GM21367 (cell line): Measurements from ENCODE around the gene HYAL2.
"Not testable (repeated sequence)": the region's sequence is repeated elsewhere in the genome, so short reads cannot be mapped to it uniquely, and the experiment has no call there.

Experiments used
- ATAC-seq: cut with Tn5 transposase; IDR thresholded peaks from one replicate; pipeline ENCODE4 v1.9.1; 2021; ENCODE audit not compliant: unreplicated experiment

HYAL2 gene

DNA sequence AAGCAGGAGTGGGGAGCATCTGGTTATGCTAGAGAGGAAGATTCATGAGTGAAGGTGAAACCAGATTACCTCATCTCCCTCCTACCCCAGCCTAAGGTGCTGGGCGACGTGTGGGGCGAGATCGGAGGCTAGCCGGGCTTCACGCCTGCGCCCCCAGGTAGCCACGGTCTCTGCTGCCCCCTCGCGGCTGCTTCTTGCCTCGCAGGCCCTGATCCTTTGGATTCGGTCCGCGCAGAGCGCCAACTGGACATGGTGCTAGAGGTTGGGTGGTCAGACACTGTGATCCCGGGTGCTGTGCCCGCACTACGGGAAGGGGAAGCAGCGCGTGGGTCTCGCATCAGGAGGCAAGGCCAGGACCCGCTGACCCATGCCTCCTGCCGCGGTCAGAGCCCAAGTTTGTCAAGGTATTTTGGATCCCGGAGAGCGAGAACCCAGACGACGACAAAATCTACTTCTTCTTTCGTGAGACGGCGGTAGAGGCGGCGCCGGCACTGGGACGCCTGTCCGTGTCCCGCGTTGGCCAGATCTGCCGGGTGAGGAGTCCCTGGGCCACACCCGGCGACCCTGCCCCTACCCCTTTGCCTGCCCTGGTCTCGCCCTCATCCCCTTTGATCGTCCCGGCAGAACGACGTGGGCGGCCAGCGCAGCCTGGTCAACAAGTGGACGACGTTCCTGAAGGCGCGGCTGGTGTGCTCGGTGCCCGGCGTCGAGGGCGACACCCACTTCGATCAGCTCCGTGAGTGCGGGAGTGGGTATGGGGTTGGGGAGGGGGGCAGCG is 49.4 kb downstream of the HYAL2 start:
- ATAC-seq: no peak

DNA sequence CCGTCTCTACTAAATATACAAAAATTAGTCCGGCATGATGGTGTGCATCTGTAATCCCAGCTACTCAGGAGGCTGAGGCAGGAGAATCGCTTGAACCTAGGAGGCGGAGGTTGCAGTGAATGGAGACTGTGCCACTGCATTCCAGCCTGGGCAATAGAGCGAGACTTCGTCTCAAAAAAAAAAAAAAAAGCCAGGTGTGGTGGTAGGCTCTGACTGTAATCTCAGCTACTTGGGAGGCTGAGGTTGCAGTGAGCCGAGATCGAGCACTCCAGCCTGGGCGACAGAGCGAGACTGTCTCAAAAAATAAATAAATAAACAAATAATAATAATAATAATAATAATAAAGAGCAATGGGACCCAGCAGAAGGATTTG is 50.0 kb downstream of the HYAL2 start:
- ATAC-seq: not testable (repeated sequence)

GRCh38 chr3:50271314-50271936 is 51.1 kb downstream of the HYAL2 start:
- no peak for ATAC-seq

DNA sequence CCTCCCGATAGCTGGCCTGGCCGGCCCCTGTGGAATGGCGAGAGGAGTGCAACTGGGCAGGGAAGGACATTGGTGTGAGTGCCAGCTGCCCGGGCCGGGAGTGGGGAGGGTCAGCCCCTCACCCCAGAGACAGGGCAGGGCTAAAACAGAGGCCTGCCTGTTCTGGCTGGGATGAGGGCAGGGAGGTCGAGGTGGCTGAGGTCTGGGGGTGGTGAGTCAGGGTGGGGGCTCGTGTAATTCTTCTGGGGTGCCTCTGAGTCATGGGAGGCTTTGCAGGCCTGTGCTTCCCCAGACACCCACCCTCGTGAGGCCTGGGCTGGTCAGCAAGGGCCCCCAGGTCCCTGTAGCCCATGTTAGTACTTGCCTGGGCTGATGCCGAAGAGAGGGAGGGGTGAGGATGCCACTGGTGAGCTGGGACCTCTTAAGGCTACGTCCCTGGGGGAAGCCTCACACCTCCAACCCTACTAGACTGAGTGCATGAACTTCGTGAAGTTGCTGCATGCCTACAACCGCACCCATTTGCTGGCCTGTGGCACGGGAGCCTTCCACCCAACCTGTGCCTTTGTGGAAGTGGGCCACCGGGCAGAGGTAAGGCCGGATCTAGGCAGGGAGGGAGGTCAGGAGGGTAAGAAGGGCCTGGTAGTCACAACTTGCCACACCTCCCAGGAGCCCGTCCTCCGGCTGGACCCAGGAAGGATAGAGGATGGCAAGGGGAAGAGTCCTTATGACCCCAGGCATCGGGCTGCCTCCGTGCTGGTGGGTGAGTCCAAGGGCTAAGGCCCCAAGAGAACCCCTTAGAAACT is 51.9 kb downstream of the HYAL2 start:
- ATAC-seq: no peak

DNA sequence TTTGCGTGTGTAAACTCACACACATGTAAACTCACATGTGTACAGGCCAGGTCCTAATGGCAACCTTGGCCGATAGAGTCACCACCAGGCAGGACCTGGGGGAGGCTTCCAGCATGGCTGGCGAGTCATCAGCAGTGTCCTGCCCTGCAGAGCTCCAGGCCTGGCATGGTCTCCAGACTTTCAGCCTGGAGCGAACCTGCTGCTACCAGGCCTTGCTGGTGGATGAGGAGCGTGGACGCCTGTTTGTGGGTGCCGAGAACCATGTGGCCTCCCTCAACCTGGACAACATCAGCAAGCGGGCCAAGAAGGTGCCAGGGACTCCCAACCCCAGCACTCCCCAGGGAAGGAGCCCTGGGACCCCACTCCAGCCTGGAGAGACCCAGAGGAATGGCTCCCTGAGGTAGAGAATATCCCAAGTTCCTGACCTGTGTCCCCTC is 52.5 kb downstream of the HYAL2 start:
- ATAC-seq: no peak

DNA sequence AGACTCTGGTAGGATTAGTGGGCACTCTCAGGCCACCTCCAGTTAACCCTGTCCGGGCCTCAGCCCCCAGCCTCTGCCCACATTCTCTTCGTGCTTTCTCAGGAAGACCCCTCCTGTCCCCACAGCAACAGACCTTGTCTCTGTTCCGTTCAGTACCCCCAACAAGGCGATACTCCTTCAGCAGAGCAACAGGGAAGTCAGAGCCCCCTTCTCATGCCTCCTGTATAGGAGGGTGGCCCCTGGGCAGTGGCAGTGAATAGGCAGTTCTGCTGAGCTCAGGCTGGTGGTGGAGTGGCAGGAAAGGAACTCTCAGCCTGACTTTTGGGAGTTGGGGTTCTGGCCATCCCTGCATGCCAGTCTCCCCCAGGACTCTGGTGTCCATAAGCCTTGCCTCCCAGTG is 53.1 kb downstream of the HYAL2 start:
- no peak for ATAC-seq

GRCh38 chr3:50268703-50269451 is 53.7 kb downstream of the HYAL2 start, which contains the start of gene SEMA3B:
TSS of gene SEMA3B (plus strand) at chr3:50269147. CDS start at chr3:50269241, 94 bp downstream.
- no peak for ATAC-seq

DNA sequence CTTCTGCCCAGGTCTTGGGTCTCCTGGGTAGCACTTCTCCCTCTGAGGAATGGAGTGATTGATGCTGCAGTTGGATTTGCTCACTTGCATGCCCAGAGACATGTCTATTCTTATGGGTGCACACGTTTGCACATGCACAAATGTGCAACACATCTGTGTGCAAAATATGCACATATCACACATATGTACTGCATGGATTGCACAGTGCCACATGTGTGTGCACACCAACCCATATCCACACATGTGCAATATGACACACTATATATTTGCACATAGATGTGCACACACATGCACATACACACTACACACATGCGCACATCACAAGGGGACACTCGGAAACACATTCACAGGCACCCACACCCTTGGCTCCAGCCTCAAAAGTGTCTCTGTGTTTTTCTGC is 54.3 kb downstream of the HYAL2 start:
- ATAC-seq: no peak
